GM10248 (cell line): Measurements from ENCODE around the gene MICAL2.

Source experiments
- CTCF ChIA-PET: fragments of 300-600 bp; sonication (Branson Sonifier 250); formaldehyde crosslinking; extraction: SDS; loops from one replicate; lab custom pipeline; 2021; ENCODE audit warnings: antibody characterized with exemption; lab: Yijun Ruan, JAX
- POLR2A ChIA-PET: fragments of 350-650 bp; sonication (Branson Sonifier 250); formaldehyde crosslinking; extraction: SDS; loops from one replicate; lab custom pipeline; 2020; ENCODE audit warnings: antibody characterized with exemption; lab: Yijun Ruan, JAX
- DNase-seq: peaks from one replicate; pipeline ENCODE4 v3.0.0; 2012; ENCODE audit errors: extremely low spot score
- CTCF ChIP-seq: IDR thresholded peaks from 2 replicates; pipeline ENCODE4 v1.5.1; 2012; ENCODE audit warnings: mild to moderate bottlenecking, low read depth; ENCODE audit errors: extremely low read depth, missing control alignments, control extremely low read depth

MICAL2 gene

GRCh38 chr11:12216041-12216451 is 105.7 kb downstream of the MICAL2 start:
- no peak for DNase-seq
- no peak for TF ChIP-seq CTCF
- ChIA-PET POLR2A (no interaction called here), CTCF (interaction anchor here (1.0 to 6.6 kb wide), 4 partner anchors 8 to 21 kb away, joined by 3 to 43 read pairs (median 6); no protein-coding TSS in a partner anchor)

DNA sequence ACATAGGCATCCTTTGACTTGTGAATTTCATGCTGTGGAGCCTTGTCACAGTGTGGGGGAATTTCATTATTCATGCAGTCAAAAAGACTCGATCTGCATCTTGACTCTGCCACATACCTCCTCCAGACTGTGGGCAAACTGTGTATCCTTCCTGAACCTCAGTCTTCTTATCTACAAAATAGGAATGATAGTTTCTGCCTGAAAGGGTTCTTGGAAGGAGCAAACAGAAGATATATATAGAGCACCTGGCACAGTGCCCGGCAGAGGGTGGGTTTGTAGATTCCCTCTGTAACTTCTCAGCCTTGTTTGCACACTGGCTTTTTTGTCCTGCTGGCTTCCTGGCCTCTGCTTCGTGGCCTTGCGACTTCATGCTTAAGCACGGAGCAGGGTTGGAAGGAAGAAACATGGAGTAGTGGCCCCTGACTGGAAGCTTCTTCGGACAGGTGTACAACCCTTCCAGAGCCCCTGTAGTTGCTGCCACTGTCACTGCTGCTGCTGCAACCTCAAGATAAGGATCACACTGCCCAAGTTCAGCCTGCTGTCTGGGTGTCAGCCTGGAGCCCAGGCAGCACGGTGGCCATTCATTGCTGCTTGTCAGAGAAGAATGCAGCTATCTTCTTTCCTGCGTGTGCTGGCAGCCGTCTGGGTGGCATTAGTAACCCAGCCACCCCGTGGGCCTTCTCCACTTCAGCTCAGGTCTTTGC is 106.4 kb downstream of the MICAL2 start:
- POLR2A ChIA-PET: no interaction called here
- TF ChIP-seq CTCF: no peak
- CTCF ChIA-PET: interaction anchor here (1.0 to 6.6 kb wide), 6 partner anchors 17 to 173 kb away, joined by 3 to 43 read pairs (median 3); no protein-coding TSS in a partner anchor
- no peak for DNase-seq

DNA sequence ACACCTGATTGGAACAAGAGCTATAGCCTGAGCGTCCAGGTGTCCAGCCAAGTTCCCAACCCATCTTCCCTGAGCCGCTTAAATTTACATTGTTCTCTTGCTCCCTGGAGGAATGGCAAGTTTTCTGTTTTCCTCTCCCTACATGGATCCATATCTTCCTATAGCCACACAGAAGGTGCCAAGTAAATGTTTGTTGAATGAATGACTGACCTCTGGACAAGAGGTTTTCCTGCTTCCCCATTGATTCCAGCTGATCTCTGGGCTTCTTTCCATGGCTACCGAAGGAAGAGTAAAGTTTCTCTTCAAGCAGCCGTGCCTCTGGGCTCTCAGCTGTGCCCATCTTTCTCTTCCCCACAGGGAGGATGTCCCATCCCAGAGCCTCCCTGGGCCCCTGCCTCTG is 107.5 kb downstream of the MICAL2 start:
- ChIA-PET POLR2A (no interaction called here), CTCF (interaction anchor here (1.1 to 6.6 kb wide), 4 partner anchors 19 to 174 kb away, joined by 3 to 43 read pairs (median 3); no protein-coding TSS in a partner anchor)
- DNase-seq: no peak
- no peak for TF ChIP-seq CTCF

DNA sequence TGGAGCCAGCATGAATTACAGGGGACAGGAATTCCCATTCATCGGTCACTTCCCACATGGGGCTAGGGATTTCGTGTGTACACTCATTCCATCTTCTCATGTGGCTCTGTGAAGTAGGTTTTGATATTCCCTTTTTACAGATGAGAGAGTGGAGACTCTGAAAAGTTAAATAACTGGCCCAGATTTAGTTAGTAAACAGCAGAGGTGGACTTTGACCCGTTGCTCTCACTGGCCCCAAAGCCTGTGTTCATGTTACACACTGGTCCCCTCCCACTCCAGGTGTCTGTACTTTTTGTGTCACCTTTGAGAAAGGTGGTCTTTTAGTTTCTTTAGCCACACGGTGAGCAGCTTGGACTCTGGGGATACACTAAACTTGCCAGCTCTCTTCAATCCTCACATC is 108.5 kb downstream of the MICAL2 start:
- TF ChIP-seq CTCF: no peak
- CTCF ChIA-PET: interaction anchor here (1.4 to 6.6 kb wide), 3 partner anchors 18 to 172 kb away, joined by 3 to 43 read pairs (median 8); no protein-coding TSS in a partner anchor

DNA sequence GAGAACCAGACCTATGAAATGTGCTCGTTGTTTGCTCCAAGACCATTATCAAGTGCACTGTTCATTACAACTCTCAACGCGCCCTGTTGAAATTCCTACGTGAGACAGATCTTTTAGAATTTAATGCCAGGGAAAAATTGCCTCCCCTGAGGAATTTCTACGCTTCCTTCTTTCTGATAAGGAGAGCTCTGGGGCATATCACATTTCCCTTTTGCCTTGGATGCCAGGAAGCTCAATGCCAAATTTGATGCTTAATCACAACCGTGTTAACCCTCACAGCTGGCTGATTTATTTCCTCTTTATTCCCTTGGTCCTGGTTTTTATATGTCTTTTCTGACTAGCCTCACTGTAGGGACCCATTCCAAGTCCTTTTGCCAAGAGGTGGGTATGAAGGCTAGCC is 109.4 kb downstream of the MICAL2 start:
- ChIA-PET CTCF (interaction anchor here (1.4 to 6.6 kb wide), 4 partner anchors 14 to 172 kb away, joined by 3 to 43 read pairs (median 7); no protein-coding TSS in a partner anchor), POLR2A (no interaction called here)
- TF ChIP-seq CTCF: no peak
- no peak for DNase-seq

More for the DNA sequence above, 108.5 kb downstream of the MICAL2 start:
- no peak for DNase-seq
- POLR2A ChIA-PET: no interaction called here

GRCh38 chr11:12220305-12220704 is 109.9 kb downstream of the MICAL2 start:
- TF ChIP-seq CTCF: no peak
- POLR2A ChIA-PET: no interaction called here
- CTCF ChIA-PET: interaction anchor here (0.8 to 6.6 kb wide), 7 partner anchors 10 to 173 kb away, joined by 3 to 43 read pairs (median 6); no protein-coding TSS in a partner anchor
- DNase-seq: no peak
